DMS79 treated with DMSO at 0.1 percent for 48 hours (cell line): ENCODE results near the gene MED9.

ENCODE experiments used
- DNase-seq: peaks from one replicate; lab custom pipeline; 2025; lab: John Stamatoyannopoulos, UW

The MED9 gene

DNA sequence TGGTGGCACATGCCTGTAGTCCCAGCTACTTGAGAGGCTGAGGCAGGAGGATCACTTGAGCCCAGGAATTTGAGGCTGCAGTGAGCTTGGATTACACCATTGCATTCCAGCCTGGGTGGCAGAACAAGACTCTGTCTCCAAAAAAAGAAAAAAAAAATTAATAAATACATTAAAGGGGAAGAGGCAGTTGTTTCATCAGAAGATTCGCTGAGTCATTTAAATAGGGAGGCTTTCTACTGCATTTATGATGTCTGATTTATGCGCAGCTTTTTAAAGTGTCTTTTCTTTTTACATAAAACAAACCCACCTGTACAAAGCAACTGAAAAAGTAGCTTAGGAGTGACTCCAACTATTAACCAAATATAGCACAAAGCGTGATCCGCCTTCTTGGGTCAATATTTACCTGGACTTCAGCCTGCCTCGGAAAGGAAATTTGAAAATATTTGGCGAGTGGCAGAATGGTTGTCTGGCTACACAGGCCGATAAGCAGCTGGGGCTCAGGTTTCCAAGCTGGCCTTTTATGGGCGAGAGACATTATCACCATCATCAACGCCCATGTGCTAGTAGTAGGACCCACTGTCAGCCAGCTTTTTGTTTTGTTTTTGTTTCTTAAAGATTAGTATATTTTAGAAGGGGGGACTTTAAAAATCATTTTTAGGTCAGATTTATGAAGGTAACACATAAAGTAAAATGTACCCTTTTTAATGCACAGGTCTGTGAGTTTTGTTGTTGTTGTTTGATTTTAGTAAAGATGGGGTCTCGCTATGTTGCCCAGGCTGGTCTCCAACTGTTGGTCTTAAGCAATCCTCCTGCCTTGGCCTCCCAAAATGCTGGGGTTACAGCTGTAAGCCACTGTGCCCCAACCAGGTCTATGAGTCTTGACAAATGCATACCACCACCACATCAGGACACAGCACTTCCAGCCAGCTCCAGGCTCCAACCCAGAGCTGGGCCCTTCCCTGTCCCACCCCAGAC lies 61.9 kb downstream of the MED9 start:
- DNase-seq: peak; percentile 77

DNA sequence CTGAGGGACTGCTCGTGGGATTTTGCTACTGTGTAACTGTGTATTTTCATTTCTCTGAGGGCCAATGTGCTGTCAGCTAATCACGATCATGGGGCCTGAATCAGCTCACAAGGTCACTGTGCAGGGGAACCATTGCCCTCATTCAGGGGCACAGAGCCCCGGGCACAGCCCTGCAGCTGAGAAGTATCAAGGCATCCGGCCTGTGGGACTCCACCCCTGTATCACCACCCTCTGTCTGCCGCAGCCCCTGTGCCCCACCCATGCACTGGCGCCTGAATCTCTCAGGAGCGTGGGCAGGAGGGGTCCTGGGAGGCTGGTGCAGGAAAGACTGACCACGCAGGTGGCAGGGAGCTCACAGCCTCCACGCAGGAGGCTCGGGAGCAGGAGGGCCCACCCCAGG lies 62.8 kb downstream of the MED9 start:
- no peak for DNase-seq

DNA sequence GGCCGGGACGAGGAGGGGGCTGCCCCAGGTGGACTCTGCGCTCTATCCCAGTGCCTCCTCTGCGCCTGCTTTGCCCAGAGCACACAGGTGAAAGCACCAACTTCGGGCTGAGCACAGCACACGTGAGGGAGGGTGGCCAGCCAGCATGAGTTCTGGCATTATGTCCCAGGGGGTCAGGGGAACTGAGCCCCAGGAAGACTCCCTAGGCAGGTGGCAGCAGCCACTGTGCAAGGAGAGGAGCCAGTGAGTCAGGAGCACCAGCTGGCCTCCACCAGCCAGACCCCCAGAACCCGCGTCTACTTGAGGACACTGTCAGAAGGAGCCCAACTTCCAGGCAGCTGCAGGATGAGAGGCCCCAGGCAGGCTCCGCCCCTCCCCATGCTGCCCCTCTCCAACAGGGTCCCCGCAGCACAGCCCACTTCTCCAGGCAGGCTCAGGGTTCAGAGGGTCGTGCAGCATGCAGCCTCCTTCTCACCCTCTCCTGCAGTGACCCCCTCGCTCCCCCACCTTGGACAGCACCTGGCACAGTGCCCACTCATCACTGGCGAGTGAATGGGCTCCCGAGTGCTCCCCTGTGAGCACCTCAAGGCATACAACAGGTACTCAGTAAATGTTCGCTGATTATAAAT lies 63.6 kb downstream of the MED9 start:
- peak; percentile 54 for DNase-seq

DNA sequence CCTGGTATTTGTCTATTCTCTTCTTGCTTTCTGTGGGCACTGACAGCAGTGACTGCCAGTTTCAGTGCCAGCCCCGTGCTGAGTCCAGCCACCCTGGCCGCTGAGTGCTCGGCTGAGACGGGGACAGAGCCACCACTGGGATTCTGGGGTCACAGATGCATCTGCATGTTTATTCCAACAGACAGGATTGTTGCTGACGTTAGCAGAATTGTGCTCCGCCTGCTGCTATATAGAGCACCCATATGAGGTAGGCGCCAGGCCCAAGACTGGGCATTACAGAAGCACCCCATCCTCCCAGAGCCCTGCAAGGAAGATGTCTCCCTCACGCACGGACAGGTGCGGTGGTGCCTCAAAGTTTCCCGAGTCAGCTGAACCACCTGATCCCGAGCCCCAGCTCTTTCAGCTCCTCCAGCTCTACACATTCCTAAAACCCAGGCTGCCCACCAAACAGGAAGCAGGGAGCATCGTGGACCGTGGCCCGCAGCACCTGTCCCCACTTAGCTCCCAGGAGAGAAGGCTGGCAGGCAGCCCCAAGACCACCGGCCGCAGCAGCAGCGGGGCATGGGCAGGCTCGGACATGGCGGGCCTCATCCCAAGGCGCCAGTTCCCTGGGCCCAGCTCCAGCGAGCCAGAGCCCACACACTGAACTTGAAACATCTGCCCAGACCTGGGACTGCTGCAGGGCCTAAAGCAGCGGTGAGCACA lies 64.3 kb downstream of the MED9 start:
- peak; percentile 16 for DNase-seq

GRCh38 chr17:17541640-17542001 lies 64.8 kb downstream of the MED9 start:
- DNase-seq: no peak
